Stimulated activated CD8-positive, alpha-beta memory T cell treated with anti-CD3 and anti-CD28 coated beads, Interleukin-12 subunit alpha, Interleukin-12 subunit beta, amount 100 ng/mL, for 24 hours (primary cell): Measurements from ENCODE around the gene C1orf53.

ENCODE experiments used
- DNase-seq: peaks from one replicate; pipeline ENCODE4 v3.0.0-alpha.2; 2020; ENCODE audit errors: extremely low read depth

C1orf53 gene

GRCh38 chr1:197908716-197909220 lies 6.3 kb downstream of the C1orf53 start:
- no peak for DNase-seq

- no peak for DNase-seq
Measured at GRCh38 chr1:197909384-197909783, 7.0 kb downstream of the C1orf53 start.

GRCh38 chr1:197910120-197910991 lies 7.9 kb downstream of the C1orf53 start:
- DNase-seq, result no peak

GRCh38 chr1:197911111-197911856 lies 8.9 kb downstream of the C1orf53 start:
- DNase-seq, result no peak

- no peak for DNase-seq
Measured at GRCh38 chr1:197911857-197912696, 9.6 kb downstream of the C1orf53 start.

- DNase-seq, result no peak
Measured at GRCh38 chr1:197912739-197913494, 10.5 kb downstream of the C1orf53 start.

GRCh38 chr1:197913495-197914276 lies 11.3 kb downstream of the C1orf53 start:
- no peak for DNase-seq

- DNase-seq, result no peak
Measured at GRCh38 chr1:197914510-197914909, 12.1 kb downstream of the C1orf53 start.

- no peak for DNase-seq
Measured at GRCh38 chr1:197915260-197915861, 12.9 kb downstream of the C1orf53 start.

- no peak for DNase-seq
Measured at GRCh38 chr1:197915862-197916499, 13.6 kb downstream of the C1orf53 start.

GRCh38 chr1:197916500-197916983 lies 14.1 kb downstream of the C1orf53 start:
- no peak for DNase-seq

GRCh38 chr1:197917805-197918651 lies 15.6 kb downstream of the C1orf53 start:
- DNase-seq, result no peak

GRCh38 chr1:197918807-197919345 lies 16.4 kb downstream of the C1orf53 start:
- no peak for DNase-seq

GRCh38 chr1:197919346-197920066 lies 17.1 kb downstream of the C1orf53 start:
- no peak for DNase-seq

- DNase-seq, result no peak
Measured at GRCh38 chr1:197920067-197920396, 17.6 kb downstream of the C1orf53 start.

GRCh38 chr1:197920414-197921117 lies 18.1 kb downstream of the C1orf53 start:
- no peak for DNase-seq
